ENCODE data around the gene GPS1.

DNA sequence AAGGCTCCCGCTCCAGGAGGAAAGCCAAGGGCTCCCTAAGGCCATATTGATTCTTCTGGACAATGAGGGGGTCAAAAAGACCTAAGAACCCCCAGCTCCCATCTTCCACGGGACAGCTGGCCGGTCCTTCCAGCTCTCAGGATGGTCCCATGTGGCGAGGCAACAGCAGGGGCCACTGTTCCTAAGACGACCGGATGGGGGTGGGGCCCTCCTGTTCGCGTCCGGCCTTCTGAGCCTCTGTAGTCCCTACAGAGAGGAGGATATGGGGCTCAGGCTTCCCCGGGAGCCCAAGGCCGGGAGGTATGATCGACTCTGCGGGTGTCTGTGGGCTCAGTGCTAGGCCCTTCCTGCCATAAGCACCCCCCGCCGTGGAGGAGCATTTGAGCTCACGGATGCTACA is 8.2 kb upstream of the GPS1 start:
- TF ChIP-seq, protein P1, sequence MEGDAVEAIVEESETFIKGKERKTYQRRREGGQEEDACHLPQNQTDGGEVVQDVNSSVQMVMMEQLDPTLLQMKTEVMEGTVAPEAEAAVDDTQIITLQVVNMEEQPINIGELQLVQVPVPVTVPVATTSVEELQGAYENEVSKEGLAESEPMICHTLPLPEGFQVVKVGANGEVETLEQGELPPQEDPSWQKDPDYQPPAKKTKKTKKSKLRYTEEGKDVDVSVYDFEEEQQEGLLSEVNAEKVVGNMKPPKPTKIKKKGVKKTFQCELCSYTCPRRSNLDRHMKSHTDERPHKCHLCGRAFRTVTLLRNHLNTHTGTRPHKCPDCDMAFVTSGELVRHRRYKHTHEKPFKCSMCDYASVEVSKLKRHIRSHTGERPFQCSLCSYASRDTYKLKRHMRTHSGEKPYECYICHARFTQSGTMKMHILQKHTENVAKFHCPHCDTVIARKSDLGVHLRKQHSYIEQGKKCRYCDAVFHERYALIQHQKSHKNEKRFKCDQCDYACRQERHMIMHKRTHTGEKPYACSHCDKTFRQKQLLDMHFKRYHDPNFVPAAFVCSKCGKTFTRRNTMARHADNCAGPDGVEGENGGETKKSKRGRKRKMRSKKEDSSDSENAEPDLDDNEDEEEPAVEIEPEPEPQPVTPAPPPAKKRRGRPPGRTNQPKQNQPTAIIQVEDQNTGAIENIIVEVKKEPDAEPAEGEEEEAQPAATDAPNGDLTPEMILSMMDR (IDR thresholded peaks at IDR 0.05; ENCODE audit: low read length): no peak
- no peak for TF ChIP-seq EZH2 (IDR thresholded peaks at IDR 0.05; ENCODE audit: borderline replicate concordance, low read length)
